Activated T-cell treated with anti-CD3 and anti-CD28 coated beads for 1 hour (primary cell): Measurements from ENCODE around the gene TMPRSS15.

Experiments used
- DNase-seq: peaks from one replicate; pipeline ENCODE4 v3.0.0-alpha.2; 2020; ENCODE audit warnings: low read depth

The TMPRSS15 gene

DNA sequence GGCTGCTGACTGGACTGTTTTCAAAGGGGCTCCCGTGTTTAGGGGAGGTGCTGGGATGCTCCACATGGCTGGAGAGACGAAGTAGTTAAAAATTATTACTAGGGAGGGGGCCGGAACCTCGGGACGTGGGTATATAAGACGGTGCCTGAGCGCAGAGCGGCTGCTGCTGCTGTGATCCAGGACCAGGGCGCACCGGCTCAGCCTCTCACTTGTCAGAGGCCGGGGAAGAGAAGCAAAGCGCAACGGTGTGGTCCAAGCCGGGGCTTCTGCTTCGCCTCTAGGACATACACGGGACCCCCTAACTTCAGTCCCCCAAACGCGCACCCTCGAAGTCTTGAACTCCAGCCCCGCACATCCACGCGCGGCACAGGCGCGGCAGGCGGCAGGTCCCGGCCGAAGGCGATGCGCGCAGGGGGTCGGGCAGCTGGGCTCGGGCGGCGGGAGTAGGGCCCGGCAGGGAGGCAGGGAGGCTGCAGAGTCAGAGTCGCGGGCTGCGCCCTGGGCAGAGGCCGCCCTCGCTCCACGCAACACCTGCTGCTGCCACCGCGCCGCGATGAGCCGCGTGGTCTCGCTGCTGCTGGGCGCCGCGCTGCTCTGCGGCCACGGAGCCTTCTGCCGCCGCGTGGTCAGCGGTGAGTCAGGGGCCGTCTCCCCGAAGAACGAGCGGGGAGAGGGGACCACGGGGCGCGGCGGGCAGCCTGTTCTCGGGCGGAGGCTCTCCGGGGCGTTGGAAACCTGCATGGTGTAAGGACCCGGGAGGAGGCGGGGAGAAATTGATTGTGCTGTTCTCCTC lies 158.7 kb downstream of the TMPRSS15 start, which contains the start of gene CHODL:
Gene CHODL, plus strand, starts transcription at position 163 of the 793 bp plus-strand sequence. Its CDS starts 391 bp downstream, at position 554.
- no peak for DNase-seq

- DNase-seq = no peak
These were observed 168.0 kb downstream of the TMPRSS15 start for GRCh38 chr21:18235545-18235944.

DNA sequence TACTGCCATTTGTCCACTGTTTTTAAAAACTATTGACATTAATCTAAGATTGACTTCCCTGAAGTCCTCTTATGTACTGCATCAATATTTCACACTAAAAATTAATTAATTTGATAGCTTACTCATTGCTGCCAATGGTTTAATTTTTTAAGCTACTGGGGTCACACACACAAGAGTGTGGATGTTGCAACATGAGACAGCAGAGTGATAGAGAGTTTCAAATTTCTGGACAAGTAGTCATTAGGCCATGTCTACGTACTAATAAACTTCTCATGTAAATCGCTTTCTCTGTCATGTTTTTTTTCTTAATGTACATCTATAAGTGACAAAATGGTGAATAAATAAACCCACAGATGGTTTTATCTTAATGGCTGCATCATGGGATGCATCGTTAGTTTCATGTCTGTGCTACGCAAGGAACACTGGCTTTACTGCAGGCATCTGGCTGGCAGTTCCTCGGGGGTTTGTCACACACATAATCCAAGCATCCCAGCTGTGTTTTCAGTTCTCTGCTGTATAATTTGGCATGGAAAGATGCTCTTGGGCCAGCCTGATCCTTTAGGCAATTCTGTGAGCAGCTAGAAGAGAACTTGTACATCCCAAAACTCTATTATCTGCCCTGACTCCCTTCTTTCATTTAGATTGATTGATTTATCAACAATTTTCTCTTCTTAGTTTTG lies 175.4 kb downstream of the TMPRSS15 start:
- no peak for DNase-seq

GRCh38 chr21:18222346-18222745 lies 181.2 kb downstream of the TMPRSS15 start:
- DNase-seq = no peak

GRCh38 chr21:18220498-18220897 lies 183.1 kb downstream of the TMPRSS15 start:
- no peak for DNase-seq
